Activated gamma-delta T cell (primary cell): ENCODE data around the gene MADCAM1.

Source experiments
- DNase-seq: peaks from one replicate; lab custom pipeline; 2025; lab: John Stamatoyannopoulos, UW

MADCAM1 gene

DNA sequence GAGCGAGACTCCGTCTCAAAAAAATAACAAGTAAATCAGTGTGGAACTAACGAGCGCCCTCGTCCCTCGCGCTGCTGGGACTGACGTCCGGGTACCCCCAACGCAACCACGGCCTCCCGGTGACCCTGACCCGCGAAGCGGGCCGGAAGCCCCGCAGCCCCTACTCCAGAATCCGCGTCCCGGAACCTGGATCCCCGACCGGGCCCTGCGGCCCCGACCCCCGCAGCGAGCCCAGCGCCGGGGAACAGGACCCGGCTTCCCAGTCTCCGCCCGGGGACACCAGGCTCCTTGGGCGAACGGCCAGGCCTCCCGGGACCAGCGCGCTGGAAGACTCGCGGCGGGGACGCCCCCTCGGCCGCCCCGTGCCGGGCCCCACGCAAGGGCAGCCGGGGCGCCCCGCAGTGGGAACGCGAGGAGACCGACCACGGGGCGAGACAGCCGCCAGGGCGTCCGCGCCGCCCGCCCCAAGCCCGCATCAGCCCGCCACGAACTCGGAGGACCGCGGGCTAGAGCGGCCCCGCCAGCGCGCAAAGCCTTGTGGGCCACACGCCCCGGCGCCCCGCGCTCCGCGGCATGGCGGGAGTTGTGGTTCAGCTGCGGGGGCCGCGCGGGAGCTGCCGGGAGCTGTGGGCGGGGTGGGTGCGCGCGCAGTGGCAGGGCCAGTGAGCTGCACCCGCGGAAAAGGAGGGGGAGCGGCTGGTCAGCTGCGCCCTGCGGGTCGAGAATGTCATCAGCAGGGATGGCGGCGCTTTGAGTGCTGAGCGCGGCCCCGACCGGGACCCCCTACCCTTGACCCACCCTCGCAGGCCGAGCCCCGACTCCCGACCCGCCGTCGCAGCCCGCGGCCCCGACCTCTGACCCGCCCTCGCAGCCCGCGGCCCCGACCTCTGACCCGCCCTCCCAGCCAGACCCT lies 7.5 kb upstream of the MADCAM1 start:
- DNase-seq, result peak; percentile 94

DNA sequence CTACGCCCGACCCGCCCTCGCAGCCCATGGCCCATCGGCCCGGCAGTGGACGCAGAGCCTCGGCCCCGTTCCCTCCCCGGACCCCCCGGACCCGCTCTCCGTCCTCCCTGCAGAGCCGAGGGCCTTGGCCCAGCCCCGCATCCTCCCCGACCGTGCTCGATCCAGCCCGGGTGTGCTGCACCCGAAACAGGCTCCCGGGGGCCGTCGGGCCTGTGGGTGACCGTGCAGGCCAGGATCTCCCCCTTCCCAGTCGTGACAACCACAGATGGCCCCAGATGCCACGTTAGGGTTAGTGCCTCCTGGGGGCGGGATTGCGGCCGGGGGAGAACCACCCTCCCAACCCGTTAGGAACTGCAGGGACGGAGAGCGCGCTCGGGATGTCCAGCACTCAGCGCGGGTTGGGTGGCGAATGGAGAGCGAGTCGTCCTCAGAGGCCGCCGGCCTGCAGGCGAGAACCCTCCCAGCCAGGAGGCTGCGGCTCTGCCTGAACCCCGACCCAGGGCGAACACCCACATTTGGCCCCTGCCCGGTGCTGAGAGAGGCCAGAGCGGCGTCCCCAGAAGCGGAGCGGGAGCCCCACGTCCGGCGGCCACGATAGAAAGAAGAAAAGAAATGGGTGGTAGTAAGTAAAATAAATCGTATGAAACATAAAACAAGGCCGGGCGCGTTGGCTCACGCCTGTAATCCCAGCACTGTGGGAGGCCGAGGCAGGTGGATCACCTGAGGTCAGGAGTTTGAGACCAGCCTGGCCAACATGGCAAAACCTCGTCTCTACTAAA lies 6.7 kb upstream of the MADCAM1 start:
- no peak for DNase-seq

DNA sequence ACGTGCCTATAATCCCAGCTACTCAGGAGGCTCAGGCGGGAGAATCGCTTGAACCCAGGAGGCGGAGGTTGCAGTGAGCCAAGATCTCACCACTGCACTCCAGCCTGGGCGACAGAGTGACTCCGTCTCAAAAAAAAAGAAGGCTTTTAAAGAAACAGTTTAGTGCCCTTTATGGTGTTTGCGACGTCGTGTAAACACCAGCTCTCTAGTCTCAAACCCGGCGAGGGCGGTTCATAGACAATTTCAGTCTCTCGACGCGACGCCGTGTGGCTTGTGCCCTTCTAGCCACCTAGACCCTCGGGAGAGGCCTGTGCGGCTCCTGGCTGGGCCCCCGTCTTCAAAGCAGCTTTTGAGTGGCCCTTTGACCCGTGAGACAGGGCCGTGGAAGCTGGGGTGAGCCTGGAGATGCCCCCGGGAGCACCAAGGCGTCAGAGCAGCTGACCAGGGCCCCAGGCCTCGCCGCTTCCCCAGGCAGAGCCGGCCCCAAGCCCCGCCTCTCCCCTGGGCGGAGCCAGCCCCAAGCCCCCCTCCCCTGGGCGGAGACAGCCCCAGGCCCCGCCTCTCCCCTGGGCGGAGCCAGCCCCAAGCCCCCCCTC lies 5.0 kb upstream of the MADCAM1 start:
- DNase-seq, result no peak

DNA sequence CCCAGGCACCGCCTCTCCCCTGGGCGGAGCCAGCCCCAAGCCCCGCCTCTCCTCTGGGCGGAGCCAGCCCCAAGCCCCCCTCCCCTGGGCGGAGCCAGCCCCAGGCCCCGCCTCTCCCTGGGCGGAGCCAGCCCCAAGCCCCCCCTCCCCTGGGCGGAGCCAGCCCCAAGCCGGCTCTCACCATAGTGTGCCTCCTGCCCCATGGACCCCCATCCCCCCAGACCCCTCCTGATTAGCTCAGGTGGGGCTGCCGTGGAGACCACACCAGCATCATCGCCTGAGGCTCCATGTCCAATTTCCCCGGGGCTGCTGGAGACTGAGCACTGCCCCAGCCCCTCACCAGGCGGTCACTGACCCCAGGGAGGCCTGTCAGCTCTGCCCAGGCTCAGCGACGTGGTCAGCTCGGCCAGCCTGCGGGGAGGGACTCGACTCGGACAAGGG lies 4.2 kb upstream of the MADCAM1 start:
- DNase-seq, result peak; percentile 59

DNA sequence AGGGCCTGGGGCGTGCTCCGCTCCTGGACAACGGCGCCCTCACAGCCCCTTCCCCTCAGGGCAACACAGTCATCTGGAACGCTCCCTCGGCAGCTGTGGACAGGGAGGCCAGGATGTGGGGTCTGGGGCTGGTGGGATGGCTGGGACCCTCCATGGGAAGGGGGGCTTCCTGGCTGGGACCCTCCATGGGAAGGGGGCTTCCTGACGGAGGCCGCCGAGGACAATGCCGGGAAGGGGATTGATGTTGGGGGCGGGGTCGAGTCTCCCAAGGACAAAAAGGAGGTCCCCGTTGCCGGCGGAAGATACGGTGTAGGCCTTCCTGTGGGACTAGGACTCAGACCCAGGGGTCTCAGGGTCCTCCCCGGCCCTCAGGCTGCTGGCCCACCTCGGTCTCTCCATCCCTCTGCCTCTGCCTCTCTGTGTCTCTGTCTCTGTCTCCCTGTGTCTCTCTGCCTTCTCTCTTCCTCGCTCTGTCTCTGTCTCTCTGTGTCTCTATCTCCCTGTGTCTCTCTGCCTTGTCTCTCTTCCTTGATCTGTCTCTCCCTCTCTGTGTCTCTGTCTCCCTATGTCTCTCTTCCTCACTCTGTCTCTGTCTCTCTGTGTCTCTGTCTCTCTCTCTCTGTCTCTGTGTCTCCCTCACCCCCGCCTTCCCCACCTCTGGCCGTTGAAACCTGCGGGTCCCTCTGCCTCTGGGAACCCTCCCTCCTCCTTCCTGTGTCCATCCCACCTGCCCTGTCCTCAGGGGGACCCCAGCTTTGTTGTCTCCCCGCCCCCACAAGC lies 2.7 kb upstream of the MADCAM1 start:
- DNase-seq, result no peak

DNA sequence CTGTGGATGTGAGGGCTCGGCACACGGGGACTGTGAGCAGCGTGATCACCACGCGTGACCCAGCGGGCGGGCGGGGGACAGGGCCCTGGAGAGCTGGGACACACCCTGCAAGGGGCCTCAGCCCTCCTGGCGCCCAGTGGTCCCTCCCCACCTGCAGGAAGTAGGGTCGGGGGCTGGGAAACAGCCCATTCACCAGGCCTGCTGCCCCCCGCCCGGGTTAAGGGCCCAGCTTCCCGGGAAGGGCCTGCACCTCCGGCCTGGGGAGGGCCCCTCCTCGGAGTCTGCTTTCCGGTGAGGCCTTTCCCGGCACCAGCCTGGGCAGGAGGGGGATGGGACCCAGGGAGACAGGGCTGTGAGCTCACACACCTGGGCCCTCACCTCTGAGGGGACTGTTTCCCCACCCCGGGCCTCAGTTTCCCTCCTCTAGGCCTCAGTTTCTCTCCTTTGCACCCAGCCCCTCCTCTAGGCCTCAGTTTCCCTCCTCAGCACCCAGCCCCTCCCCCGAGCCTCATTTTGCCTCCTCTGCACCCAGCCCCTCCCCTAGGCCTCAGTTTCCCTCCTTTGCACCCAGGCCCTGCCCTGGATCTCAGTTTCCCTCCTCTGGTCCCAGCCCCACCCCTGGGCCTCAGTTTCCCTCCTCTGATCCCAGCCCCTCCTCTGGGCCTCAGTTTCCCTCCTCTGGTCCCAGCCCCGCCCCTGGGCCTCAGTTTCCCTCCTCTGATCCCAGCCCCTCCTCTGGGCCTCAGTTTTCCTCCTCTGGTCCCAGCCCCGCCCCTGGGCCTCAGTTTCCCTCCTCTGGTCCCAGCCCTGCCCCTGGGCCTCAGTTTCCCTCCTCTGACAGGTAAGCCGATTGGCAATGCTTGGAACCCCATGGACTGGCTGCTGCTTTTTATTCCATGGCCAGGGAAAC lies 1.9 kb upstream of the MADCAM1 start:
- no peak for DNase-seq

DNA sequence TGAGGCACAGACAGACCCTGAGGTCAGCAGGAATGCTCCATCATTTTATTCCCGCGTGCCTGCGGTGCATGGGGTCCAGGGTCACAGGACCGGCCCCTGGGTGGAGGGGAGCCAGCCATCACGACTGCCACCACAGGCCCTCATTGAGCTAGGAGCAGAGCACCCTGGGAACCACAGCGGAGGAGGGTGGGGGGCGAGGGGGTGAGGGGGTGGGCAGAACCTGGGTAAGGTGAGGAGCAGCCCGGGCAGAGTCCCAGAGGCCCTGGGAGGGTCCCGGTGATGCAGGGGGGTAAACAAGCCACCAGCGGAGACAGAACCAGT lies 1.2 kb upstream of the MADCAM1 start:
- no peak for DNase-seq

DNA sequence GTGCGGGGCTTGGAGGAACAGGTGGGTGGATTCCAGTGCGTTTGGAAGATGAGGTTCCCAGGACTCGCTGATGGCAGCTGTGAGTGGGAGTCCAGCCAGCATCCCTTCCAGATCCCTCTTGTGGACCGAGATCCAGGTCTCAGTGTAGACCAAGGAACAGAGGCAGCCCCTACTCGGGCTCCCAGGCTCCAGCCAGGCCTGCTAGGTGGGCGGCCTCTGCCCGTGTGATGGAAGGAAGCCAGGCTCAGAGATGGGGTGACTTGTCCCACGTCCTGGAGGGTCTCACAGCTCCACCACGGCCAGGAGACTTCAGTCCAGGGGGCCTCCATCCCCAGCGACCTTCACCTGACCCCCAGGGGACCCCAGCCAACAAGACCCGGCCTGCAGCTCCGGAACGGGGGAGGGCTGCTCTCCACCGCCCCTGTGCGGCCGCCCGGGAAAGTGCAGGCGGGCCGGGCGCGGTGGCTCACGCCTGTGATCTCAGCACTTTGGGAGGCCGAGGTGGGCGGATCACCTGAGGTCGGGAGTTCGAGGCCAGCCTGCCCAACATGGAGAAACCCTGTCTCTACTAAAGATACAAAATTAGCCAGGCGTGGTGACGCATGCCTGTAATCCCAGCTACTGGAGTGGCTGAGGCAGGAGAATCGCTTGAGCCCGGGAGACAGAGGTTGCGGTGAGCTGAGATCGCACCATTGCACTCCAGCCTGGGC lies 729 bp upstream of the MADCAM1 start:
- DNase-seq, result no peak

DNA sequence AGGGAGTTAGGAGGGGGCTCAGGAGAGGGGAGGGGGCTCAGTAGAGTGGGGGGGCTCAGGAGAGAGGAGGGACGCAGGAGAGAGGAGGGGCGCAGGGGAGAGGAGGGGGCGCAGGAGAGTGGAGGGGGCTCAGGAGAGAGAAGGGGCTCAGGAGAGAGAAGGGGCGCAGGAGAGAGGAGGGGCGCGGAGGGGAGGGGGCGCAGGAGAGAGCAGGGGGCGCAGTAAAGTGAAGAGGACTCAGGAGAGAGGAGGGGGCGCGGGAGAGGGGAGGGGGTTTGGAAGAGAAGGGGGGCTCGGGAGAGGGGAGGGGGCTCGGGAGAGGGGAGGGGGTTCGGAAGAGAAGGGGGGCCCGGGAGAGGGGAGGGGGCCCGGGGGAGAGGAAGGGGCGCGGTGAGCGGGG lies 700 bp downstream of the MADCAM1 start:
- DNase-seq, result no peak

DNA sequence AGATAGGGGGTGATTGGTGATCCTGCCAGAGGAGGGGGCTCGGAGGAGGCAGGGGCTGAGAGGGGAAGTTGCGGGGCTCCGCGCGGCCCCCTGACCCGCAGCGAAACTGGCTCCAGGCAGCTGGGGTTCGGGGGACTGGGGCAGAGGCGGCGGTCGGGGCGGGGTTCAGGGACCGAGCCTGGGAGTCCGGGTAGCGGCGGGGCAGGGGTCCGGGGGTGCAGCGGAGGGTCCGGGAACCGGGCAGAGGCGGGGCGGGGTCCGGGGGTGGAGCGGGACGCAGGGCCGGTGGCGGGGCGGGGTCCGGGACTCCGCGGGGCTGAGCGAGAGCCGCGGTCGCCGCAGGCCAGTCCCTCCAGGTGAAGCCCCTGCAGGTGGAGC lies 1.2 kb downstream of the MADCAM1 start:
- DNase-seq, result no peak

DNA sequence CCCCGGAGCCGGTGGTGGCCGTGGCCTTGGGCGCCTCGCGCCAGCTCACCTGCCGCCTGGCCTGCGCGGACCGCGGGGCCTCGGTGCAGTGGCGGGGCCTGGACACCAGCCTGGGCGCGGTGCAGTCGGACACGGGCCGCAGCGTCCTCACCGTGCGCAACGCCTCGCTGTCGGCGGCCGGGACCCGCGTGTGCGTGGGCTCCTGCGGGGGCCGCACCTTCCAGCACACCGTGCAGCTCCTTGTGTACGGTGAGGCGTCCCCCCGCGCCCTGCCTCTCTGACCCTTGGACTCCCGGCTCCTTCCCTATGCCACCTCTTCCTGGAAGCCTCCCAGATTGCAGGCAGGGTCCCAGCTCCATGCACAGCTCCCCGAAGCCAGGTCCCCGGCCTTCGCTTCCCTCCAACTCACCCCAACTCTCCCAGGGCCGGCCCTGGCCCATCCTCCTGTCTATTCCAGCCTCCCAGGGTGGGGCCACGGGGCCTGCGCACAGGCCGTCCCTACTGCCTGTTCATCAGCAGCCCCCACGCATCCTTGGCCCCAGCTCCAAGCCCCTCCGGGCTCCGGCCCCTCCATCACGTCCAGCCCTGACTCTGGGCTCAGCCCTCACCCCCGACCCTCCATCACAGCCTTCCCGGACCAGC lies 1.7 kb downstream of the MADCAM1 start:
- DNase-seq, result no peak

DNA sequence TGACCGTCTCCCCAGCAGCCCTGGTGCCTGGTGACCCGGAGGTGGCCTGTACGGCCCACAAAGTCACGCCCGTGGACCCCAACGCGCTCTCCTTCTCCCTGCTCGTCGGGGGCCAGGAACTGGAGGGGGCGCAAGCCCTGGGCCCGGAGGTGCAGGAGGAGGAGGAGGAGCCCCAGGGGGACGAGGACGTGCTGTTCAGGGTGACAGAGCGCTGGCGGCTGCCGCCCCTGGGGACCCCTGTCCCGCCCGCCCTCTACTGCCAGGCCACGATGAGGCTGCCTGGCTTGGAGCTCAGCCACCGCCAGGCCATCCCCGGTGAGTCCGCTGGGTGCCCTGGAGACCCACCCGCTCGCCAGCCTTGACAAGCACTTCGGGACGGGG lies 2.2 kb downstream of the MADCAM1 start:
- no peak for DNase-seq

DNA sequence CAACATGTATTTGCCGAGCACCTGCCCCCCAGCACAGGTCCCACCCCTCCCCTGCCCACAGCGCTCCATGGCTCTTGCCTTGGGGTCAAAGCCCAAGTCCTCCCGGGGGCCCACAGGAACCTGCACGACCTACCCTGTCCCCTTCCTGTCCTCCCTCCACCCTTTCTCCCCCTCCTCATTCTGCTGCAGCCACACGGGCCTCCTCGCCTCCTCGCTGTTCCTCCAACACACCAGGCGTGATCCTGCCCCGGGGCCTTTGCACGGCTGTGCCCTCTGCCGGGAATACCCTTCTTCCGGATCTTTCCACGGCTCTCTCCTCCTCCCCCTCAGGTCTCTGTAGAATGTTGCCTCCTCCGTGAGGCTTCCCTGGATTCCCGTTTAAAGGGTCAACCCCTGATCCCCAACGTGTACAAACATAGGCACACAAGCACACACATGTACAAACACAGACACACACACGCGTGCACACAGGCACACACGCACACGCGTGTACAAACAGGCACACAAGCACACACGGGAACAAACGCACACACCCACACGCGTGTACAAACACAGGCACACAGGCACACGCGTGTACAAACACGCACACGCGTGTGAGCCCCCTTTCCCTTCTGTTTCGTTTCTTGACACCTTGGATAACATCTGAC lies 2.8 kb downstream of the MADCAM1 start:
- DNase-seq, result no peak

DNA sequence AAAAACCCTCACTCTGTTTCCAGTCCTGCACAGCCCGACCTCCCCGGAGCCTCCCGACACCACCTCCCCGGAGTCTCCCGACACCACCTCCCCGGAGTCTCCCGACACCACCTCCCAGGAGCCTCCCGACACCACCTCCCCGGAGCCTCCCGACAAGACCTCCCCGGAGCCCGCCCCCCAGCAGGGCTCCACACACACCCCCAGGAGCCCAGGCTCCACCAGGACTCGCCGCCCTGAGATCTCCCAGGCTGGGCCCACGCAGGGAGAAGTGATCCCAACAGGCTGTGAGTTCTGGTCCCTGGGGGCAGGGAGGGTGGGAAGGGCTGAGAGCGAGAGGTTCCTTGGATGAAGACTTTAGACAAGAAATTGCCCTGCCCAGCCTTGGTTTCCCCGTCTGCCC lies 5.4 kb downstream of the MADCAM1 start:
- no peak for DNase-seq

DNA sequence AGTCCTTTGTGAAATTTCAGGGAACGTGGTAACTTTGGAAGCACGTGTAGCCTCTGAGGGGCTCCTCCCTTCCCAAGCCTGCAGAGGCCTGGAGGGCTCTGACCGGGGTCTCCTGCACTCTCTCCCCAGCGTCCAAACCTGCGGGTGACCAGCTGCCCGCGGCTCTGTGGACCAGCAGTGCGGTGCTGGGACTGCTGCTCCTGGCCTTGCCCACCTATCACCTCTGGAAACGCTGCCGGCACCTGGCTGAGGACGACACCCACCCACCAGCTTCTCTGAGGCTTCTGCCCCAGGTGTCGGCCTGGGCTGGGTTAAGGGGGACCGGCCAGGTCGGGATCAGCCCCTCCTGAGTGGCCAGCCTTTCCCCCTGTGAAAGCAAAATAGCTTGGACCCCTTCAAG lies 8.3 kb downstream of the MADCAM1 start:
- DNase-seq, result no peak

DNA sequence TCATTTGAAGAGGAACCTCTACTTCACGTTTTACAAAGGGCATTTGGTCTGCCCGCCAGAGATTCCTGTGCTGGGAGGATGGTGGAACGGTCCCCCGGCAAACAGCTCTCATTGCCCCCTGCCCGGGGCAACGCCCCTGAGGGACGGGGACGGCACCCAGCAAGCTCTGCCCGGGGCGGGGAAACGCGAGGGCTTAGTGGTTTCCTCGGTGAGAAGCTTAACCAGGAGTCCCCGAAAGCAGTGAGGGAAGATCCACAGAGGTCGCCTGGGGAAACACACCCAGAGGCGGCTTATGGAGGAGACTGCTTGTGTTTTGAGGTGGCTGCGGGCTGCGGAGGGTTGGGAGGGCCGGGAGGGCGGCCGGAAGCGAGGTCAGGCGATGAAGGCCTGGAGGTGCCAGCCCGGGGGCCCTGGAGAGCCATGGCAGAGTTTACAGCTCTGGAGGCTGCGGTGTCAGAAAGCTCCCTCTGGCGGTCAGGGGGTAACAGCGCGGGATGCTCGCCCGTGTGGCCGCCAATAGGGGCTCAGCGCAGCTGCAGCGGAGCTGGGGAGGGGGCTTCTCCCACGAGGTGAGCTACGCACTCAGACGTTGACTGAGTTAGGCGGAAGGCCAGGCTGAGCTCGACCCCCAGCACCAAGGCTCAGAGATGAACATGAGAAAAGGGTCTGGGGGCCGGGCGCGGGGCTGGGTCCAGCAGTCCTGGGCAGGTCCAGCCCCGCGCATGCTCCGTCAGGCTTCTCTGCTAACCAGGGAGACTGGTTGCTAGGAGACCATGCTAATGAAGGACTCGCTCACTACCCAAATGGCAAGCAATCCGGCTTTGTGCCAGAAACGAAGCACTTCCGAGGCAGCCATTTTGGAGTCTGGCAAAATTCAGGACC lies 10.4 kb downstream of the MADCAM1 start:
- DNase-seq, result peak; percentile 82

DNA sequence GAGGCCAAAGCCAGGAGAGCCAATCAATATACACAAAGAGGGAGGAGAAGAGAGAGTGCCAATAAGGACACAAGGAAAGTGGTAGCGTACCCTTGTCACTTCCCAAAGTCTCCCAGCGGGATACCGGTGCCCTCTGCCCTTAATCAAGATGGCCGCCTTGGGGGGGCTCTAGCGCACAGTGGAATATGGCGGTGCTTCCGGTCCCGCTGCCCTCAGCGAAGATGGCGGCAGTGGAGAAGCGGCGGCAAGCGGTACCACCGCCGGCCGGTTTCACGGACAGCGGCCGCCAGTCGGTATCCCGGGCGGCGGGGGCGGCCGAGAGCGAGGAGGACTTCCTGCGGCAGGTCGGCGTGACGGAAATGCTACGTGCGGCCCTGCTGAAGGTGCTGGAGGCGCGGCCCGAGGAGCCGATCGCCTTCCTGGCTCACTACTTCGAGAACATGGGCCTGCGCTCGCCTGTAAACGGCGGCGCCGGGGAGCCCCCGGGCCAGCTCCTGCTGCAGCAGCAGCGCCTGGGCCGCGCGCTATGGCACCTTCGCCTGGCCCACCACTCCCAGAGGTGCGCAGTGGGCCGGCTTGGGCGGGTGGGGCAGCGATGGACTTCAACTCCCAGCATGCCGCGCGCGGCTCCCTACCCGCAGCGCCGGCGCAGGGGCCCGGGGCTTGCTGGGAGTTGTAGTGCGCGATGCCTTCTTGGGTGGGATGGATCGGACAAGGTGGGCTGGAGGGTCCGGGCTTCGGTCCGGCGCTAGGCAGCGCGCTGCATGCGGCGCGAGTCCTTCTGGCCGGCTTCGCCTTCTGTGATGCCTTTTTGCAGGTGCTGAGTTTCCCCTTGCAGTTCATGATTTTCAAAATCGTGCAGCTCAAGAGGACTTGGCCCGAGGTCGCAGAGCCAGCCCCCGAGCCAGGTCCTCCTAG lies 11.3 kb downstream of the MADCAM1 start, which contains the start of gene TPGS1:
Gene TPGS1, plus strand, starts transcription at position 212 of the 918 bp plus-strand sequence. Its CDS starts 10 bp downstream, at position 222.
- peak; percentile 59 for DNase-seq
